ENCODE measurements around the gene FKBP5. TPM values are rescaled to one million over a fixed set of nuclear protein-coding genes. Genes with fewer than 3 reads are reported as not detected.
"Not testable (repeated sequence)": the region's sequence is repeated elsewhere in the genome, so short reads cannot be mapped to it uniquely, and the experiment has no call there.

FKBP5 gene
- 100 to 1,000 TPM in 2 of 4 donors, 10 to 100 TPM in 2; 65.0 to 273 (median 103) TPM for total RNA-seq

DNA sequence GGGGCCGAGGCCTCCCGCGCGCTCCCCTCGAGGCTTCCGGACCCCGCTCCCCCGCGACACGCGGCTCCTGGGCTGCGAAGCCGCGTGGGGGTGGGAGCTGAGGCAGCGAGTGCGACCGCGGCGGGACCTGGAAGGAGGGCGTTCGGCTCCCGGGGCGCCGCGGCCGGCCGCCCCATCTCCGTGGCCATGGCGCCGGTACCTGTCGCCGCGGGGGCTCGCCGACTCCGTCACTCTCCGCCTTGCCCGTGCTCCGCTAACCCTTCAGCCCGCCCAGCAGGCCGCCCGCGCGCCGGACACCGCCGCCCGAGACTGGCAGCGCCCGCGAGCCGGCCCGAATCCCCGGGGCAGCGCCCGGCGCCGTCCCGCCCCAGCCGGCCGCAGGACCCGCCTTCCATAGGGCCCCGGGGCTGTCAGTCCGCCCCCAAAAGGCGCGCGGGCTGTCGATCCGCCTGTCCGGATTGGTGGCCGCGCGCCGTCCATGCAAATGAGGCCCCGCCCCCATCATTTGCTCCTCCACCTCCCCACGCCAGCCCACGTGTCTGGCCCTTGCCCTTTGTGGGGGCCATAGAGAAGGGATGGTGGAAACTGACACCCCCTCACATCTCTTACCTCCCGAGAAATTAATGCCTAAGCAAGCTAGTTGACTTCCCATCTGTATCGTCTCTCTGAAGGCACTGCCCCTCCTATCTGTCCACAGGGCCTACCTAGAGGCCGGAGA is at the start of gene FKBP5:
Gene FKBP5 (minus strand): TSS at position 311 of the 718 bp plus-strand sequence. CDS start 46,091 bp downstream, outside the sequence.
- intact Hi-C loops (cut with DNase I): no loop called here
- DNase-seq: peak; percentile 70
- peaks cover 5 to 12% (median 10%) of the 10 kb centered on the region in 3 donors for H3K36me3 ChIP-seq
- H3K4me3 ChIP-seq: peak within 1 kb of the TSS; percentile 81 to 100 (median 92)
- peak within 1 kb of the TSS; percentile 98 to 100 (median 99) for H3K27ac ChIP-seq
- H3K9me3 ChIP-seq: no peaks in the 10 kb centered on the region
- H3K4me1 ChIP-seq: peaks cover 19 to 59% (median 26%) of the 10 kb centered on the region in 3 donors
- TF ChIP-seq, protein P1, sequence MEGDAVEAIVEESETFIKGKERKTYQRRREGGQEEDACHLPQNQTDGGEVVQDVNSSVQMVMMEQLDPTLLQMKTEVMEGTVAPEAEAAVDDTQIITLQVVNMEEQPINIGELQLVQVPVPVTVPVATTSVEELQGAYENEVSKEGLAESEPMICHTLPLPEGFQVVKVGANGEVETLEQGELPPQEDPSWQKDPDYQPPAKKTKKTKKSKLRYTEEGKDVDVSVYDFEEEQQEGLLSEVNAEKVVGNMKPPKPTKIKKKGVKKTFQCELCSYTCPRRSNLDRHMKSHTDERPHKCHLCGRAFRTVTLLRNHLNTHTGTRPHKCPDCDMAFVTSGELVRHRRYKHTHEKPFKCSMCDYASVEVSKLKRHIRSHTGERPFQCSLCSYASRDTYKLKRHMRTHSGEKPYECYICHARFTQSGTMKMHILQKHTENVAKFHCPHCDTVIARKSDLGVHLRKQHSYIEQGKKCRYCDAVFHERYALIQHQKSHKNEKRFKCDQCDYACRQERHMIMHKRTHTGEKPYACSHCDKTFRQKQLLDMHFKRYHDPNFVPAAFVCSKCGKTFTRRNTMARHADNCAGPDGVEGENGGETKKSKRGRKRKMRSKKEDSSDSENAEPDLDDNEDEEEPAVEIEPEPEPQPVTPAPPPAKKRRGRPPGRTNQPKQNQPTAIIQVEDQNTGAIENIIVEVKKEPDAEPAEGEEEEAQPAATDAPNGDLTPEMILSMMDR (IDR thresholded peaks at IDR 0.05): peak in 1 of 6 experiments; percentile 16
- peak in 3 of 4 donors; percentile 80 to 99 (median 99) for TF ChIP-seq POLR2A (IDR thresholded peaks at IDR 0.05)
- 21 to 37% methylated on average over 2 to 5 of the region's 80 CpGs for WGBS, 2 donors
- no peaks in the 10 kb centered on the region for H3K27me3 ChIP-seq

DNA sequence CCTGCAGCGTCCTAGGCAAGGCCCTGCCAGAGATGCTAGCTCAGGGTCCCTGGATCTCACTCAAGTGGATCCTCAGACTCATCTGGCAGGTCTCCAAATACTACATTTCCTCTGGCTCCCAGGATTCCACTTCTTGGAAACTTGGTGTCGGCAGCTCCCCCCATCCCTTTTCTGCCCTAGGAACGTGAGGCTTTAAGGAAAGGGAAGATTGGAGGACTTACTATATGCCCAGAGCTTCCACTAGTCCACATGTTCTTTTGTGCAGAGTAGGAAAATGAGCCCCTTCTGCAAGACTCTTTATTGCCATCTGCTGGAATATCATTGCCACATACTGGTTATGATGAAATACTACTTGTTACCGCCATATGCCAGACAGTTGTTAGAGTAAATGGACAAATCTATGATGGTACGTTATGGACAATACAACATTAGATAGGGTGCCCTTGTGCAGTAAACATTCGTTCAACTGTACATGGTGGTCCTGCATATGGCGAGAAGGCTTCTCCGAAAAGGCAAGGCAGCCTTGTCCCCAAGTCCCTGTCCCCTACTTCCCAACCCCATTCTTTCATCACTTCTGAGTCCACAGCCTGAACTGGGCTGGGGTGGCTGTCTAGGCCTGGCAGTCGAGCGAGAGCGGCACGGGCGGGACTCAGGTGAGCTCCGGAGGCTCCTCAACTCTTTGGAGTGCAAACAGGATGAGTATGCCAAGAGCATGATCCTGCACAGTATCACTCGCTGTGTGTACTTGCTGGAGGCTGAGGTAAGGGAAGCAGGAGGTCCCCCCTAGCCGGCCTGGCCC is 48.9 kb upstream of the FKBP5 start:
- Histone ChIP-seq H3K27me3 (no peaks in the 10 kb centered on the region), H3K27ac (peak overlapping the region in 2 of 4 donors; percentile 6 to 13), H3K4me1 (peaks cover 35 to 52% (median 41%) of the 10 kb centered on the region in 3 donors), H3K4me3 (no peak overlapping the region), H3K36me3 (no peaks in the 10 kb centered on the region), H3K9me3 (no peaks in the 10 kb centered on the region)
- TF ChIP-seq, protein P1 (IDR thresholded peaks at IDR 0.05): peak; percentile 78 to 93 (median 88)
- no peak for TF ChIP-seq POLR2A (IDR thresholded peaks at IDR 0.05)
- DNase-seq: no peak
- 32 to 35% methylated on average over 8 of the region's 16 CpGs for WGBS, 2 donors
- intact Hi-C loops (cut with DNase I): loop anchor here (5.0 kb wide), 2 partner anchors 155 to 215 kb away; no protein-coding TSS in a partner anchor

DNA sequence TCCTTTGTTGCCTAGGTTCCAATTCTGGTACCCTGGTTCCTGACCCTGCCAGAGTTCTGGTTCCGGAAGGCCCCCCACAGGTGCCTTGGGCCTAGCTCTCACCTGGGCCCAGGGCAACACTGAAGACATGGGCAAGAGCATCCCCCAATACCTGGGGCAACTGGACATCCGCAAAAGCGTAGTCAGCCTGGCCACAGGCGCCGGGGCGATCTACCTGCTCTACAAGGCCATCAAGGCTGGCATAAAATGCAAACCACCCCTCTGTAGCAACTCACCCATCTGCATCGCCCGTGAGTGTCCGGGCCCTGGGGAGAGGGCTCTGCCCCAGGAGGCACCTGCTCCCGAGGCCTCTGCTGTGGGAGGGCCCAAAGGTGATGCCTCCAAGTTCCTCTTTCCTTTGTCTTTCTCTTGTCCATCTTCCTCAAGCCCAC is 48.3 kb upstream of the FKBP5 start, which contains the start of gene ARMC12:
Gene ARMC12 (plus strand): TSS at position 51 of the 431 bp plus-strand sequence. CDS start 77 bp downstream, at position 128.
- DNase-seq: no peak
- H3K4me1 ChIP-seq: peaks cover 42 to 58% (median 47%) of the 10 kb centered on the region in 3 donors

DNA sequence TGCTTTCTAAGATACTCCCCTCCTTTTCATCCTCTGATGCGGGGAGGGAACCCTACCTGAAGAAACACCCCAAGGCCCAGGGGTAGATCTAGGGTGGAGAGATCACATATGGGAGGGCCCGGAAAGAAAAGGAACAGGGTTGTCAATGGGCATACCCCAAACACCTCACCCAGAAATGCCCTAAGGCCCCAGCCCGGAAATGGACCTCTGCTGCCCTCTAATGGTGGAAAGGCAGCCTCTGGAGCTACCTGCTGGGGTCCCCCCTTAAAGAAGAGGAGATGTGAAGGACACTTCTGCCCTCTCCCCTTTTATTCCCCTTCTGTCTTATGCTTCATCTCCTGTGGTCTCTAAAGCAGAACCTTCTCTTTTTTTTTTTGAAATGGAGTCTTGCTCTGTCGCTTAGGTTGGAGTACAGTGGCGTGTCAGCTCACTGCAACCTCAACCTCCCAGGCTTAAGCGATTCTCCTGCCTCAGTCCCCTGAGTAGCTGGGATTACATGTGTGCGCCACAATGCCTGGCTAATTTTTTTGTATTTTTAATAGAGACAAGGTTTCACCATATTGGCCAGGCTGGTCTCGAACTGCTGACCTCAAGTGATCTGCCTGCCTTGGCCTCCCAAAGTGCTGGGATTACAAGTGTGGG is 47.7 kb upstream of the FKBP5 start:
- H3K27me3 ChIP-seq: no peaks in the 10 kb centered on the region
- no peak for DNase-seq
- intact Hi-C loops (cut with DNase I): loop anchor here (5.0 kb wide), 2 partner anchors 154 to 214 kb away; no protein-coding TSS in a partner anchor
- peaks cover 43 to 64% (median 48%) of the 10 kb centered on the region in 3 donors for H3K4me1 ChIP-seq
- no peak for TF ChIP-seq POLR2A (IDR thresholded peaks at IDR 0.05)
- TF ChIP-seq, protein P1 (IDR thresholded peaks at IDR 0.05): peak; percentile 82 to 95 (median 90)
- H3K36me3 ChIP-seq: no peaks in the 10 kb centered on the region
- no peak overlapping the region for H3K4me3 ChIP-seq
- no peaks in the 10 kb centered on the region for H3K9me3 ChIP-seq
- WGBS, 2 donors: 57 to 67% methylated on average over 7 to 8 of the region's 8 CpGs
- peak overlapping the region in 2 of 4 donors; percentile 100 for H3K27ac ChIP-seq

More for the DNA sequence above, 48.3 kb upstream of the FKBP5 start, which contains the start of gene ARMC12:
- Histone ChIP-seq H3K27ac (peak within 1 kb of the TSS in 3 of 4 donors; percentile 13 to 100 (median 100)), H3K36me3 (no peaks in the 10 kb centered on the region), H3K27me3 (no peaks in the 10 kb centered on the region), H3K4me3 (no peak within 1 kb of the TSS), H3K9me3 (no peaks in the 10 kb centered on the region)
- WGBS, 2 donors: 88 to 95% methylated on average over 5 to 7 of the region's 10 CpGs
- intact Hi-C loops (cut with DNase I): loop anchor here (5.0 kb wide), 2 partner anchors 155 to 215 kb away; no protein-coding TSS in a partner anchor
- TF ChIP-seq POLR2A (IDR thresholded peaks at IDR 0.05): no peak

DNA sequence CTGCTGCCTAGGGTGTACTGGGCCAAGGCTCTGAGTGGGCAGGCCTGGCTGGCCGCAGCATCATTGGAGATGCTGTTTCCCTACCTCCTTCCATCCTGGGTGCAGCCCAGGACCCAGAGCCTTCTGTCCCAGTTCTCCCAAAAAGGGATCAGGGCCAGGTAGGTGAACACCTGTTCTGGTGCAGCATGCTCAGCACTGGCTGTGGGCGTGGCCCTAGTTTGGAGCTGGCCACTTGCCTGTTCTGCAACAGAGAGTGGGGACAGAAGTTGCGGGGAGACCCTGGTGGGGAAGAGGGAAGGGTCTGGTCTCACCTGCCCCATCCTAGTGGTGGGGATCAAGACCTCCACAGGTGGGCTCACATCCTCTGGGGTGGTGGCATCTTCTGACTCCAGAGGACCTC is 46.7 kb upstream of the FKBP5 start:
- H3K9me3 ChIP-seq: no peaks in the 10 kb centered on the region
- DNase-seq: no peak
- peak overlapping the region; percentile 22 to 100 (median 66) for H3K27ac ChIP-seq
- no peaks in the 10 kb centered on the region for H3K27me3 ChIP-seq
- no peak overlapping the region for H3K4me3 ChIP-seq
- no peaks in the 10 kb centered on the region for H3K36me3 ChIP-seq
- peaks cover 50 to 73% (median 56%) of the 10 kb centered on the region in 3 donors for H3K4me1 ChIP-seq
- WGBS, 2 donors: 60 to 61% methylated on average over 1 to 2 of the region's 3 CpGs
- intact Hi-C loops (cut with DNase I): loop anchor here (5.0 kb wide), 2 partner anchors 153 to 213 kb away; no protein-coding TSS in a partner anchor
- TF ChIP-seq POLR2A (IDR thresholded peaks at IDR 0.05): no peak
- TF ChIP-seq, protein P1 (IDR thresholded peaks at IDR 0.05): no peak

DNA sequence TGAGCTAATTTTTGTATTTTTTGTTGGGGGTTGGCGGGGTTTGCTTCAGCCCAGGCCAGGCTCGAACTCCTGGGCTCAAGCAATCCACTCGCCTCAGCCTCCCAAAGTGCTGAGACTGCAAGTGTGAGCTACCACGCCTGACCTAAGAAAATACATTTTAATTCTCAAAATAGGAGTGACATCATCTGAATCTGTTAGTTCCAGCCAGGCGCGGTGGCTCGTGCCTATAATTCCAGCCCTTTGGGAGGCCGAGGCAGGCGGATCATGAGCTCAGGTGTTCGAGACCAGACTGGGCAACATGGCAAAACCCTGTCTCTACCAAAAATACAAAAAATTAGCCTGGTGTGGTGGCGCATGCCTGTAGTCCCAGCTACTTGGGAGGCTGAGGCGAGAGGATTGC is 45.6 kb upstream of the FKBP5 start:
- peak overlapping the region; percentile 99 to 100 (median 100) for H3K27ac ChIP-seq
- WGBS, 2 donors: 77 to 96% methylated on average over 12 of the region's 12 CpGs
- intact Hi-C loops (cut with DNase I); DNase-seq; H3K4me3 ChIP-seq; H3K27me3 ChIP-seq; H3K9me3 ChIP-seq; H3K36me3 ChIP-seq: not testable (repeated sequence)
- H3K4me1 ChIP-seq: peaks cover 62 to 85% (median 67%) of the 10 kb centered on the region in 3 donors

Data from esophagus squamous epithelium (tissue), 5 donors.